HUES6 (cell line): Measurements from ENCODE around the gene THEM5.
A peak's percentile ranks its signal among the peaks of the same experiment; 100 is the strongest.

ENCODE experiments used
- H3K27ac ChIP-seq: 2 replicates; pipeline ENCODE4 v1.7.0; 2013; ENCODE audit warnings: low read depth, mild to moderate bottlenecking, low read length, inconsistent platforms
- H3K27me3 ChIP-seq: 2 replicates; pipeline ENCODE4 v1.6.1; 2013; ENCODE audit warnings: low read length; ENCODE audit not compliant: control insufficient read depth, insufficient read depth
- H3K36me3 ChIP-seq: 2 replicates; pipeline ENCODE4 v1.6.1; 2013; ENCODE audit warnings: low read length; ENCODE audit not compliant: control insufficient read depth, insufficient read depth
- H3K4me1 ChIP-seq: 2 replicates; pipeline ENCODE4 v1.6.1; 2013; ENCODE audit warnings: low read length; ENCODE audit not compliant: control insufficient read depth, insufficient read depth
- H3K4me3 ChIP-seq: 2 replicates; pipeline ENCODE4 v1.5.1; 2013; ENCODE audit warnings: low read depth, low read length
- H3K9ac ChIP-seq: one replicate; pipeline ENCODE4 v1.6.1; 2013; ENCODE audit warnings: mild to moderate bottlenecking, low read length
- H3K9me3 ChIP-seq: 2 replicates; pipeline ENCODE4 v1.6.1; 2013; ENCODE audit warnings: low read depth, low read length; ENCODE audit not compliant: control insufficient read depth, insufficient read depth

Gene THEM5

GRCh38 chr1:151851886-151852285 is 1.6 kb downstream of the THEM5 start:
- Histone ChIP-seq H3K27me3 (peaks cover 17% of the 10 kb centered on the region; the same call in 1 of the 2 replicates), H3K9ac (no peak overlapping the region), H3K27ac (no peak overlapping the region), H3K4me1 (peaks cover 7% of the 10 kb centered on the region; the same call in 1 of the 2 replicates), H3K4me3 (no peak overlapping the region), H3K9me3 (no peaks in the 10 kb centered on the region), H3K36me3 (no peaks in the 10 kb centered on the region)

GRCh38 chr1:151849871-151850270 is 3.6 kb downstream of the THEM5 start:
- Histone ChIP-seq H3K36me3 (no peaks in the 10 kb centered on the region), H3K4me3 (no peak overlapping the region), H3K9me3 (no peaks in the 10 kb centered on the region), H3K27ac (no peak overlapping the region), H3K4me1 (peaks cover 18% of the 10 kb centered on the region), H3K9ac (no peak overlapping the region), H3K27me3 (peaks cover 17% of the 10 kb centered on the region; the same call in 1 of the 2 replicates)

- Histone ChIP-seq H3K36me3 (no peaks in the 10 kb centered on the region), H3K27me3 (peaks cover 17% of the 10 kb centered on the region; the same call in 1 of the 2 replicates), H3K27ac (no peak overlapping the region), H3K9ac (no peak overlapping the region), H3K4me3 (no peak overlapping the region), H3K4me1 (peaks cover 18% of the 10 kb centered on the region), H3K9me3 (no peaks in the 10 kb centered on the region)
These were observed 4.4 kb downstream of the THEM5 start for GRCh38 chr1:151849126-151849525.

GRCh38 chr1:151847867-151848596 is 5.5 kb downstream of the THEM5 start:
- H3K27me3 ChIP-seq: peaks cover 17% of the 10 kb centered on the region; the same call in 1 of the 2 replicates
- H3K9ac ChIP-seq: no peak overlapping the region
- peaks cover 18% of the 10 kb centered on the region for H3K4me1 ChIP-seq
- H3K4me3 ChIP-seq: no peak overlapping the region
- no peak overlapping the region for H3K27ac ChIP-seq
- H3K9me3 ChIP-seq: no peaks in the 10 kb centered on the region
- no peaks in the 10 kb centered on the region for H3K36me3 ChIP-seq

GRCh38 chr1:151846686-151847237 is 6.8 kb downstream of the THEM5 start:
- H3K9ac ChIP-seq: peak overlapping the region; percentile 6
- H3K27me3 ChIP-seq: peaks cover 8% of the 10 kb centered on the region; the same call in 1 of the 2 replicates
- H3K27ac ChIP-seq: no peak overlapping the region
- no peaks in the 10 kb centered on the region for H3K36me3 ChIP-seq
- H3K9me3 ChIP-seq: no peaks in the 10 kb centered on the region
- H3K4me1 ChIP-seq: peaks cover 18% of the 10 kb centered on the region
- no peak overlapping the region for H3K4me3 ChIP-seq

- Histone ChIP-seq H3K4me3 (no peak overlapping the region), H3K9ac (peak overlapping the region; percentile 6), H3K27ac (no peak overlapping the region), H3K9me3 (no peaks in the 10 kb centered on the region), H3K27me3 (peaks cover 6% of the 10 kb centered on the region; the same call in 1 of the 2 replicates), H3K36me3 (no peaks in the 10 kb centered on the region), H3K4me1 (peaks cover 18% of the 10 kb centered on the region)
These were observed 7.4 kb downstream of the THEM5 start for GRCh38 chr1:151846062-151846568.

GRCh38 chr1:151843398-151843797 is 10.1 kb downstream of the THEM5 start:
- no peak overlapping the region for H3K4me3 ChIP-seq
- no peaks in the 10 kb centered on the region for H3K9me3 ChIP-seq
- peaks cover 26% of the 10 kb centered on the region for H3K27me3 ChIP-seq
- no peak overlapping the region for H3K9ac ChIP-seq
- H3K4me1 ChIP-seq: peaks cover 29% of the 10 kb centered on the region
- no peak overlapping the region for H3K27ac ChIP-seq
- no peaks in the 10 kb centered on the region for H3K36me3 ChIP-seq

- Histone ChIP-seq H3K4me3 (no peak overlapping the region), H3K9me3 (no peaks in the 10 kb centered on the region), H3K9ac (no peak overlapping the region), H3K27me3 (peaks cover 45% of the 10 kb centered on the region), H3K4me1 (peaks cover 15% of the 10 kb centered on the region), H3K27ac (no peak overlapping the region), H3K36me3 (no peaks in the 10 kb centered on the region)
These were observed 12.4 kb downstream of the THEM5 start for GRCh38 chr1:151841141-151841540.

- Histone ChIP-seq H3K36me3 (no peaks in the 10 kb centered on the region), H3K27ac (no peak overlapping the region), H3K27me3 (peaks cover 45% of the 10 kb centered on the region), H3K9me3 (no peaks in the 10 kb centered on the region), H3K4me3 (peak overlapping the region; percentile 69), H3K9ac (peak overlapping the region; percentile 83), H3K4me1 (peaks cover 11% of the 10 kb centered on the region; the same call in 1 of the 2 replicates)
These were observed 13.1 kb downstream of the THEM5 start for GRCh38 chr1:151840421-151840820.

GRCh38 chr1:151839457-151840403 is 13.8 kb downstream of the THEM5 start, which contains the start of gene C2CD4D:
Gene C2CD4D (minus strand): TSS chr1:151839820. CDS start chr1:151838989, 831 bp downstream.
- no peaks in the 10 kb centered on the region for H3K9me3 ChIP-seq
- peak within 1 kb of the TSS; percentile 52; the same call in 1 of the 2 replicates for H3K27ac ChIP-seq
- peaks cover 45% of the 10 kb centered on the region for H3K27me3 ChIP-seq
- H3K36me3 ChIP-seq: no peaks in the 10 kb centered on the region
- peak within 1 kb of the TSS; percentile 83 for H3K9ac ChIP-seq
- peaks cover 11% of the 10 kb centered on the region; the same call in 1 of the 2 replicates for H3K4me1 ChIP-seq
- peak within 1 kb of the TSS; percentile 69 for H3K4me3 ChIP-seq
